Duodenal mucosa (tissue), 2 donors: Measurements from ENCODE around the gene NLK.
"Not testable (repeated sequence)": the region's sequence is repeated elsewhere in the genome, so short reads cannot be mapped to it uniquely, and the experiment has no call there.

Experiments
- H3K27ac ChIP-seq: one replicate; pipeline ENCODE4 v1.7.0; 2013; ENCODE audit warnings: low read depth, low read length
- H3K27me3 ChIP-seq, 2 donors: one replicate each; pipeline ENCODE4 v1.7.0; 2013; ENCODE audit warnings: low read length in 2 of 2, control low read depth in 1 of 2; ENCODE audit not compliant: insufficient read depth in 2 of 2, control insufficient read depth in 1 of 2
- H3K36me3 ChIP-seq, 2 donors: one replicate each; pipeline ENCODE4 v1.7.0; 2013; ENCODE audit warnings: low read length in 2 of 2, control low read depth in 1 of 2; ENCODE audit not compliant: insufficient read depth in 2 of 2, control insufficient read depth in 1 of 2
- H3K4me1 ChIP-seq, 2 donors: one replicate each; pipeline ENCODE4 v1.7.0; 2013; ENCODE audit warnings: low read length in 2 of 2, control low read depth in 1 of 2; ENCODE audit not compliant: insufficient read depth in 2 of 2, control insufficient read depth in 1 of 2
- H3K4me3 ChIP-seq, 2 donors: one replicate each; pipeline ENCODE4 v1.7.0; 2013; ENCODE audit warnings: low read length in 2 of 2, low read depth in 1 of 2
- H3K9ac ChIP-seq, 2 donors: one replicate each; pipeline ENCODE4 v1.7.0; 2013; ENCODE audit warnings: low read length in 2 of 2, low read depth in 1 of 2
- H3K9me3 ChIP-seq, 2 donors: one replicate each; pipeline ENCODE4 v1.7.0; 2013; ENCODE audit warnings: low read length in 2 of 2, control low read depth in 1 of 2; ENCODE audit not compliant: control insufficient read depth in 1 of 2

Gene NLK

GRCh38 chr17:28178800-28179199, 136.3 kb downstream of the NLK start:
- H3K36me3 ChIP-seq: peaks cover 0 to 4% of the 10 kb centered on the region in 2 donors
- H3K27ac ChIP-seq: no peak overlapping the region
- no peaks in the 10 kb centered on the region for H3K9me3 ChIP-seq
- no peaks in the 10 kb centered on the region for H3K4me1 ChIP-seq
- no peak overlapping the region for H3K4me3 ChIP-seq
- no peak overlapping the region for H3K9ac ChIP-seq
- H3K27me3 ChIP-seq: no peaks in the 10 kb centered on the region

DNA sequence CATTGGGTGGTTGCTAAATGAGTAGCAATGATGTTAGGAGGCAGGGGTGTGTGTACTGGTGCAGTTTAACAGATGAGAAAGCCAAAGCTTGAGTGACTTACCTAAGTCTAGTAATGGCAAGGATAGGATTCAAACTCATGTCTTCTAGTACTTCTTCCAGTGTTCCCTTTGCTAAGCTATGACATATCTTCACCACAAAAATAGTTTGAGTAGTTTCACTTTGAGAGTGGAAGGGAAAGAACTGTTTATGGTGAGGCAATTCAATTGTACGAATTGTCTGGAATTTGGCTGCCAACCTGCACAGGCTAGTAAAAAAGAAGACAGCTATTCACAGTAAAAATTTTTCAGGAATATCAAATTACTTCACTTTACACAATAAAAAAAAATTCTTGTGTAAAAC, 138.0 kb downstream of the NLK start:
- H3K27me3 ChIP-seq: no peaks in the 10 kb centered on the region
- no peaks in the 10 kb centered on the region for H3K9me3 ChIP-seq
- peaks cover 6% of the 10 kb centered on the region in 2 donors for H3K36me3 ChIP-seq

GRCh38 chr17:28181568-28181967, 139.1 kb downstream of the NLK start:
- no peak overlapping the region for H3K4me3 ChIP-seq
- H3K9ac ChIP-seq: no peak overlapping the region
- no peaks in the 10 kb centered on the region for H3K27me3 ChIP-seq
- peaks cover 0 to 5% of the 10 kb centered on the region in 2 donors for H3K9me3 ChIP-seq
- no peaks in the 10 kb centered on the region for H3K4me1 ChIP-seq
- H3K27ac ChIP-seq: no peak overlapping the region
- H3K36me3 ChIP-seq: peaks cover 14 to 15% of the 10 kb centered on the region in 2 donors

More for the DNA sequence above, 138.0 kb downstream of the NLK start:
- no peaks in the 10 kb centered on the region for H3K4me1 ChIP-seq
- no peak overlapping the region for H3K27ac ChIP-seq
- H3K9ac ChIP-seq: no peak overlapping the region
- no peak overlapping the region for H3K4me3 ChIP-seq

- H3K27me3 ChIP-seq: no peaks in the 10 kb centered on the region
- H3K36me3 ChIP-seq: peaks cover 15 to 17% of the 10 kb centered on the region in 2 donors
- no peak overlapping the region for H3K4me3 ChIP-seq
- peaks cover 0 to 5% of the 10 kb centered on the region in 2 donors for H3K9me3 ChIP-seq
- no peak overlapping the region for H3K27ac ChIP-seq
- no peak overlapping the region for H3K9ac ChIP-seq
- no peaks in the 10 kb centered on the region for H3K4me1 ChIP-seq
Measured at GRCh38 chr17:28182559-28182958, 140.1 kb downstream of the NLK start.

- H3K36me3 ChIP-seq: peaks cover 15 to 21% of the 10 kb centered on the region in 2 donors
Measured at GRCh38 chr17:28185658-28186057, 143.2 kb downstream of the NLK start.

GRCh38 chr17:28186472-28186871, 144.0 kb downstream of the NLK start:
- not testable (repeated sequence) for H3K27me3 ChIP-seq, H3K4me1 ChIP-seq, H3K9me3 ChIP-seq, H3K27ac ChIP-seq, H3K4me3 ChIP-seq, H3K9ac ChIP-seq
- H3K36me3 ChIP-seq: peaks cover 15 to 25% of the 10 kb centered on the region in 2 donors

More at GRCh38 chr17:28185658-28186057, 143.2 kb downstream of the NLK start:
- Histone ChIP-seq H3K27ac (no peak overlapping the region), H3K9ac (no peak overlapping the region), H3K9me3 (peaks cover 0 to 5% of the 10 kb centered on the region in 2 donors), H3K27me3 (no peaks in the 10 kb centered on the region), H3K4me3 (no peak overlapping the region), H3K4me1 (no peaks in the 10 kb centered on the region)

DNA sequence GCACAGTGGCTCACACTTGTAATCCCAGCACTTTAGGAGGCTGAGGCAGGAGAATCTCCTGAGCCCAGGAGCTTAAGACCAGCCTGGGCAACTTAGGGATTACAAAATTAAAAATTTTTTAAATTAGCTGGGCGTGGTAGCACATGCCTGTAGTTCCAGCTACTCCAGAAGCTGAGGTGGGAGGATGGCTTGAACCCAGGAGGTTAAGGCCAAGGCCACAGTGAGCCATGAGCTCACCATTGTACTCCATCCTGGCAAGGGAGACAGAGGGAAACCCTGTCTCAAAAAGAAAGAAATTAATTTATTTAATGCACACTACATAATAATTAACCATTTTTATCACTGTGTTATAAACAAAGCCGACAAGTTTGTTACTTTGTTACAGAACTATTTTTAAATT, 145.5 kb downstream of the NLK start:
- Histone ChIP-seq H3K27ac (no peak overlapping the region), H3K4me3 (no peak overlapping the region), H3K4me1 (no peaks in the 10 kb centered on the region), H3K27me3 (no peaks in the 10 kb centered on the region), H3K9me3 (peaks cover 0 to 5% of the 10 kb centered on the region in 2 donors), H3K36me3 (peaks cover 19 to 29% of the 10 kb centered on the region in 2 donors), H3K9ac (no peak overlapping the region)

GRCh38 chr17:28188841-28189263, 146.4 kb downstream of the NLK start:
- no peak overlapping the region for H3K9ac ChIP-seq
- H3K4me1 ChIP-seq: no peaks in the 10 kb centered on the region
- H3K9me3 ChIP-seq: peaks cover 0 to 5% of the 10 kb centered on the region in 2 donors
- H3K27ac ChIP-seq: no peak overlapping the region
- no peaks in the 10 kb centered on the region for H3K27me3 ChIP-seq
- peaks cover 19 to 39% of the 10 kb centered on the region in 2 donors for H3K36me3 ChIP-seq
- no peak overlapping the region for H3K4me3 ChIP-seq

GRCh38 chr17:28189667-28190066, 147.2 kb downstream of the NLK start:
- peaks cover 0 to 5% of the 10 kb centered on the region in 2 donors for H3K9me3 ChIP-seq
- H3K27me3 ChIP-seq: no peaks in the 10 kb centered on the region
- H3K4me3 ChIP-seq: no peak overlapping the region
- H3K27ac ChIP-seq: no peak overlapping the region
- no peak overlapping the region for H3K9ac ChIP-seq
- H3K36me3 ChIP-seq: peaks cover 24 to 45% of the 10 kb centered on the region in 2 donors
- H3K4me1 ChIP-seq: no peaks in the 10 kb centered on the region

- Histone ChIP-seq H3K36me3 (peaks cover 16 to 43% of the 10 kb centered on the region in 2 donors), H3K9ac (no peak overlapping the region), H3K27ac (no peak overlapping the region), H3K27me3 (no peaks in the 10 kb centered on the region), H3K9me3 (peaks cover 0 to 5% of the 10 kb centered on the region in 2 donors), H3K4me1 (no peaks in the 10 kb centered on the region), H3K4me3 (no peak overlapping the region)
Measured at GRCh38 chr17:28191018-28191417, 148.5 kb downstream of the NLK start.

- Histone ChIP-seq H3K4me3 (no peak overlapping the region), H3K9me3 (no peaks in the 10 kb centered on the region), H3K27me3 (no peaks in the 10 kb centered on the region), H3K9ac (no peak overlapping the region), H3K4me1 (no peaks in the 10 kb centered on the region), H3K27ac (no peak overlapping the region), H3K36me3 (peaks cover 13 to 44% of the 10 kb centered on the region in 2 donors)
Measured at GRCh38 chr17:28193241-28193640, 150.8 kb downstream of the NLK start.
